Ishikawa (cell line): ENCODE data around the gene TUBE1.

Source experiments
- CEBPB ChIP-seq: IDR thresholded peaks from 2 replicates; pipeline ENCODE4 v1.6.1; 2012
- CREB1 ChIP-seq: IDR thresholded peaks from 2 replicates; pipeline ENCODE4 v1.6.1; 2012; ENCODE audit warnings: low read depth
- EGR1 ChIP-seq: IDR thresholded peaks from 2 replicates; pipeline ENCODE4 v1.6.1; 2012
- EP300 ChIP-seq: IDR thresholded peaks from 2 replicates; pipeline ENCODE4 v1.6.1; 2012; ENCODE audit warnings: borderline replicate concordance
- FOXM1 ChIP-seq: IDR thresholded peaks from 2 replicates; pipeline ENCODE4 v1.6.1; 2012; ENCODE audit warnings: low read depth, borderline replicate concordance
- MAX ChIP-seq: IDR thresholded peaks from 2 replicates; pipeline ENCODE4 v1.6.1; 2012
- NFIC ChIP-seq: IDR thresholded peaks from 2 replicates; pipeline ENCODE4 v1.6.1; 2012
- RAD21 ChIP-seq: IDR thresholded peaks from 2 replicates; pipeline ENCODE4 v1.6.1; 2012; ENCODE audit warnings: low read depth
- TAF1 ChIP-seq: IDR thresholded peaks from 2 replicates; pipeline ENCODE4 v1.6.1; 2012; ENCODE audit warnings: low read depth, mild to moderate bottlenecking
- TEAD4 ChIP-seq: IDR thresholded peaks from 2 replicates; pipeline ENCODE4 v1.6.1; 2012
- USF1 ChIP-seq: IDR thresholded peaks from 2 replicates; pipeline ENCODE4 v1.6.1; 2012
- ZBTB7A ChIP-seq: IDR thresholded peaks from 2 replicates; pipeline ENCODE4 v1.6.1; 2012; ENCODE audit warnings: low read depth

GRCh38 chr6:112081569-112081968 lies 5.7 kb downstream of the TUBE1 start:
- TF ChIP-seq CEBPB, result no peak
- no peak for TF ChIP-seq MAX
- TF ChIP-seq USF1, result no peak
- no peak for TF ChIP-seq EGR1
- no peak for TF ChIP-seq RAD21
- TF ChIP-seq CREB1, result no peak
- no peak for TF ChIP-seq TEAD4
- TF ChIP-seq TAF1, result no peak
- no peak for TF ChIP-seq ZBTB7A
- no peak for TF ChIP-seq FOXM1
- TF ChIP-seq NFIC, result no peak
- no peak for TF ChIP-seq EP300
